ENCODE results near the gene CPOX.

The CPOX gene

GRCh38 chr3:98601180-98601579 lies 7.8 kb upstream of the CPOX start:
- Mint-ChIP-seq H3K27me3 (peaks cover 2% of the 10 kb centered on the region), H3K4me1 (ENCODE audit: low read depth) (no peaks in the 10 kb centered on the region), H3K9me3 (ENCODE audit: low read depth) (no peaks in the 10 kb centered on the region)

GRCh38 chr3:98600412-98601095 lies 7.1 kb upstream of the CPOX start:
- Mint-ChIP-seq H3K9me3 (ENCODE audit: low read depth) (no peaks in the 10 kb centered on the region), H3K27ac (no peak overlapping the region), H3K27me3 (peaks cover 2% of the 10 kb centered on the region), H3K36me3 (no peaks in the 10 kb centered on the region), H3K4me1 (ENCODE audit: low read depth) (no peaks in the 10 kb centered on the region), H3K4me3 (no peak overlapping the region)

More at GRCh38 chr3:98601180-98601579, 7.8 kb upstream of the CPOX start:
- no peak overlapping the region for H3K4me3 Mint-ChIP-seq
- H3K36me3 Mint-ChIP-seq, result no peaks in the 10 kb centered on the region
- H3K27ac Mint-ChIP-seq, result no peak overlapping the region

GRCh38 chr3:98599647-98600411 lies 6.4 kb upstream of the CPOX start:
- no peaks in the 10 kb centered on the region for H3K4me1 Mint-ChIP-seq (ENCODE audit: low read depth)
- no peaks in the 10 kb centered on the region for H3K27me3 Mint-ChIP-seq
- no peaks in the 10 kb centered on the region for H3K36me3 Mint-ChIP-seq
- H3K9me3 Mint-ChIP-seq (ENCODE audit: low read depth), result no peaks in the 10 kb centered on the region
- no peak overlapping the region for H3K4me3 Mint-ChIP-seq
- H3K27ac Mint-ChIP-seq, result no peak overlapping the region

- Mint-ChIP-seq H3K4me1 (ENCODE audit: low read depth) (peaks cover 6% of the 10 kb centered on the region), H3K9me3 (ENCODE audit: low read depth) (no peaks in the 10 kb centered on the region), H3K4me3 (no peak overlapping the region), H3K27me3 (no peaks in the 10 kb centered on the region), H3K27ac (no peak overlapping the region), H3K36me3 (no peaks in the 10 kb centered on the region)
These were observed 5.1 kb upstream of the CPOX start for GRCh38 chr3:98598492-98598891.

- Mint-ChIP-seq H3K27ac (no peak overlapping the region), H3K36me3 (peaks cover 2% of the 10 kb centered on the region), H3K27me3 (no peaks in the 10 kb centered on the region), H3K4me1 (ENCODE audit: low read depth) (peaks cover 17% of the 10 kb centered on the region), H3K4me3 (no peak overlapping the region), H3K9me3 (ENCODE audit: low read depth) (no peaks in the 10 kb centered on the region)
These were observed 3.4 kb upstream of the CPOX start for GRCh38 chr3:98596541-98597500.

- H3K27me3 Mint-ChIP-seq, result no peaks in the 10 kb centered on the region
- H3K36me3 Mint-ChIP-seq, result peaks cover 2% of the 10 kb centered on the region
- H3K9me3 Mint-ChIP-seq (ENCODE audit: low read depth), result no peaks in the 10 kb centered on the region
- H3K4me1 Mint-ChIP-seq (ENCODE audit: low read depth), result peaks cover 23% of the 10 kb centered on the region
- no peak overlapping the region for H3K4me3 Mint-ChIP-seq
- H3K27ac Mint-ChIP-seq, result no peak overlapping the region
These were observed 2.7 kb upstream of the CPOX start for GRCh38 chr3:98596087-98596486.

- H3K4me3 Mint-ChIP-seq, result peak overlapping the region; percentile 50
- peaks cover 33% of the 10 kb centered on the region for H3K4me1 Mint-ChIP-seq (ENCODE audit: low read depth)
These were observed 1.4 kb upstream of the CPOX start for GRCh38 chr3:98594628-98595324.

GRCh38 chr3:98592345-98592935 lies 971 bp downstream of the CPOX start:
- Mint-ChIP-seq H3K36me3 (peaks cover 9% of the 10 kb centered on the region), H3K4me3 (peak overlapping the region; percentile 95), H3K9me3 (ENCODE audit: low read depth) (no peaks in the 10 kb centered on the region), H3K4me1 (ENCODE audit: low read depth) (peaks cover 40% of the 10 kb centered on the region), H3K27ac (peak overlapping the region; percentile 76), H3K27me3 (no peaks in the 10 kb centered on the region)

More at GRCh38 chr3:98594628-98595324, 1.4 kb upstream of the CPOX start:
- H3K9me3 Mint-ChIP-seq (ENCODE audit: low read depth), result no peaks in the 10 kb centered on the region
- peak overlapping the region; percentile 28 for H3K27ac Mint-ChIP-seq
- no peaks in the 10 kb centered on the region for H3K27me3 Mint-ChIP-seq
- H3K36me3 Mint-ChIP-seq, result peaks cover 4% of the 10 kb centered on the region

GRCh38 chr3:98589331-98590036 lies 3.9 kb downstream of the CPOX start:
- Mint-ChIP-seq H3K36me3 (peaks cover 11% of the 10 kb centered on the region), H3K4me1 (ENCODE audit: low read depth) (peaks cover 46% of the 10 kb centered on the region), H3K27me3 (no peaks in the 10 kb centered on the region), H3K4me3 (no peak overlapping the region), H3K9me3 (ENCODE audit: low read depth) (no peaks in the 10 kb centered on the region), H3K27ac (no peak overlapping the region)

- H3K9me3 Mint-ChIP-seq (ENCODE audit: low read depth), result no peaks in the 10 kb centered on the region
- no peak overlapping the region for H3K4me3 Mint-ChIP-seq
- H3K36me3 Mint-ChIP-seq, result peaks cover 11% of the 10 kb centered on the region
- no peaks in the 10 kb centered on the region for H3K27me3 Mint-ChIP-seq
- H3K27ac Mint-ChIP-seq, result no peak overlapping the region
- H3K4me1 Mint-ChIP-seq (ENCODE audit: low read depth), result peaks cover 44% of the 10 kb centered on the region
These were observed 5.3 kb downstream of the CPOX start for GRCh38 chr3:98588065-98588464.

- peak overlapping the region; percentile 3 for H3K27ac Mint-ChIP-seq
- H3K27me3 Mint-ChIP-seq, result no peaks in the 10 kb centered on the region
- H3K4me3 Mint-ChIP-seq, result no peak overlapping the region
- peaks cover 42% of the 10 kb centered on the region for H3K4me1 Mint-ChIP-seq (ENCODE audit: low read depth)
- H3K36me3 Mint-ChIP-seq, result peaks cover 11% of the 10 kb centered on the region
- no peaks in the 10 kb centered on the region for H3K9me3 Mint-ChIP-seq (ENCODE audit: low read depth)
These were observed 5.8 kb downstream of the CPOX start for GRCh38 chr3:98587654-98588053.

- Mint-ChIP-seq H3K9me3 (ENCODE audit: low read depth) (no peaks in the 10 kb centered on the region), H3K27me3 (no peaks in the 10 kb centered on the region), H3K4me3 (no peak overlapping the region), H3K4me1 (ENCODE audit: low read depth) (peaks cover 20% of the 10 kb centered on the region), H3K36me3 (peaks cover 11% of the 10 kb centered on the region), H3K27ac (no peak overlapping the region)
These were observed 8.9 kb downstream of the CPOX start for GRCh38 chr3:98584547-98584946.

- H3K27me3 Mint-ChIP-seq, result no peaks in the 10 kb centered on the region
- H3K36me3 Mint-ChIP-seq, result peaks cover 8% of the 10 kb centered on the region
- no peaks in the 10 kb centered on the region for H3K9me3 Mint-ChIP-seq (ENCODE audit: low read depth)
- peaks cover 15% of the 10 kb centered on the region for H3K4me1 Mint-ChIP-seq (ENCODE audit: low read depth)
- H3K4me3 Mint-ChIP-seq, result no peak overlapping the region
- no peak overlapping the region for H3K27ac Mint-ChIP-seq
These were observed 9.6 kb downstream of the CPOX start for GRCh38 chr3:98583766-98584165.
